Measurements from ENCODE around the gene HSPA1A.
"Not testable (repeated sequence)": the region's sequence is repeated elsewhere in the genome, so short reads cannot be mapped to it uniquely, and the experiment has no call there.

HSPA1A gene

DNA sequence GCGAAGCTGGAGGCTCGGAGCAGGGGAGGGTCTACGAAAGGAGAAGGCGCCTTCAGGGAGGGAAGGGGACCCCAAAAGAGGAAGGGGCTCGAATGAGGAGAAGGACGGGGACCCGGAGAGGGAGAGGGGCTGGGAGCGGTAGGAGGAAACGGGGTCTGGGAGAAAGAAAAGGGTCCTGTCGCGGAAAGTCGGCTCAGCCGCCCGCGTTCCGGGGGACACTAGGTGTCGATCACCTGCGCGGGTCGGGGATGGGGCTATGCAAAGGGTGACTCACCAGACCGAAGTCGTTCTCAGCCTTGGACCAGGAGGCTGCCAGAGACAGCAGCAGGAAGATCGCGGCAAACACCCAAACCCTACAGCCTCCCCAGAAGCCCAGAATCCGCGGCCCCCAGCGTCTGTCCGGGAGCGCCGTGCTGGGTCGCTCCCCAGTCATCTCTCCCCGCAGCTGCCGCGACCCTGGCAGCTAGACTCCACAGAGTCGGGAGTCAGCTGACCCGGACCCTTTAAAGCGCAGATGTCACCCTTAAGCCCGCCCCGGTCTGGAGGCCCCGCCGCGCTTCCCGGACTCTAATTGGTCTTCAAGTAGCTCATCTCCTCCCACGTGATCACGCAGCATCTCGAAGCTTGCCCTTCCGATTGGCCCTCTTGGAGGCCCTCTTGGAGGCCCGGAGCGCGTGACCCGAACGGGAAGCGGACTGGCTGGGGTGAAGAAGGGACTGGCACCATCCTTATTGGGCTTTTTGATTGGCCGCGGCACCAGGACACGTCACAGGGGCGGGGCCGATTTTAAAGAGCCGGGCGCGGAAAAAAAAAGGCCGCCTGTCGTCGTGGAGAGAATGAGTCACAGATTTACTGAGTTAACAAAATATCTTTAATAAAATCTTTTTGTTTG is 47.2 kb downstream of the HSPA1A start, which contains the start of gene NEU1:
Gene NEU1, minus strand, starts transcription at position 478 of the 892 bp plus-strand sequence. Its CDS starts 45 bp downstream, at position 433.
- peak; percentile 97 to 98 for DNase-seq (ENCODE audit: low read depth in 1 of 2, low spot score in 1 of 2)

DNA sequence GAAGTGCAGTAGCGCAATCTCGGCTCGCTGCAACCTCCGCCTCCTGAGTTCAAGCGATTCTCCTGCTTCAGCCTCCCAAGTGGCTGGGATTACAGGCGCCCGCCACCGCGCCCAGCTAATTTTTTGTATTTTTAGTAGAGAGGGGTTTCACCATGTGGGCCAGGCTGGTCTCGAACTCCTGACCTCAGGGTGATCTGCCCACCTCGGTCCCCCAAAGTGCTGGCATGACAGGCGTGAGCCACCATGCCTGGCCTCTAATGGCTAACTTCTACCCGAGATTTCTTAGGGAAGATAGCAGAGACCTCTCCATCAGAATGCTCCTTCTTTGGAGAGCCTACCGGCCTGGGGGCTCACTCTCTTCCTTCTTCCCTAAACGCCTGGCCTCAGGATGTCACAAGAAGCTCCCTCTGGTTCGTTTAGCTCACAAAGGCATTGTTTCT is 48.8 kb downstream of the HSPA1A start:
- DNase-seq (ENCODE audit: low read depth in 1 of 2, low spot score in 1 of 2): not testable (repeated sequence)

DNA sequence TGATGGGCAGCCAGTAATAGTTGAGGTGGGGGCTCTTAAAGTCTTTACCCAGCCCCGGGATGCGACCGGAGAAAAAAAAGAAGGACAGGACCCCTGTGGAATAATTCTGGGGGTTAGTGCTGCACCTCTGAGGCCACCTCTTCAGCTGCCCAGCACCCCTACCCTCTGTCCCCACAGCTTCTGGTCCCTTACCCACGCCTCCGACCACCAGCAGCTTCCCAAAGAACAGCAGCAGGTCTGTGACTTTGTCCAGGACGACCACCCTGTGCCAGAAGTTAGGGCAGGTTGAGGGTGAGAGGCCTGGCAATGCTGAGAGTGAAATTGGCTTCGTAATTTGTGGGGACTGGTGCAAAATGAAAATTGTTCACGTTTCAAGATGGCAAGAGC is 49.5 kb downstream of the HSPA1A start:
- DNase-seq (ENCODE audit: low read depth in 1 of 2, low spot score in 1 of 2): no peak

DNA sequence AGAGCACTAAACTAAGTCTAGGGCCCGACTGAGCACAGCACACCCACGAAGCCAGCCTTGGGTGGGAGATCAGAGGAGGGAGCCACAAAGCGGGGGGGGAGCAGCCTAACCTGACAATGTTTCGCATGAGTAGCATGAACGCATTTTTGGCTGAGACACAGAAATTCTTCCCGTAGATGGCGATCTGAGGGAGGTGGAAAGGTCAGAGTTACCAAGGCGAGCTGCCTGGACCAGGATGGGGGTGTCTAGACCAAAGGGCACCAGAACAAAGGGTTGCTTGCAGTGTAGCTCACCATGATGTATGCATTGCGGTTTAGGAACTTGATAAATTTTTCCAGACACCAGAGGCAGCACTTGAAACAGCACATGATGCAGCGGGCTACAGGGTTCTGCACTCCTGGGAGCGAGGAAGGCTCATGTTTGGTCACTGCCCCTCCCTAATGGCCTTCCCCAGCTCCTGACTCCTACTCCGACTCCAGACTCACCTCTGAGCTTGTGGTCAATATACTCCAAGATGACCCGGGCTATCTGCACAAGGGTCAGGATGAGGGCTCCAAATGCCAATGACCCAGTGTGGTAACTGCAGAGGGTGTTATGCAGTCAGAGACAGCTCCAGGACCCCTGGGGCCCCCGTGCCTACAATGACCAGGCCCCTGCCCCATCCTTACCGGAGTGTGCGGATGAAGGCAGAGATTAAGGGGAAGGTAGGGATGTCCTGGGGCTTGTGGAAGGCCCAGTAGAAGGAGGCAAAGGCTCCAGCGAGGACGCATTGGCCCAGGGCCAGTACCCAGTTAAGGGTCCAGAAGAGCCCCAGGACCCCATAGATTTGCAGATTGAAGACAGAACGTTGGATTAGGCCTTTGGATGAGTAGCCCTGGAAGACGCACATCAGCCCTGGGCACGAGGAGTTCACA is 50.1 kb downstream of the HSPA1A start:
- DNase-seq (ENCODE audit: low read depth in 1 of 2, low spot score in 1 of 2): no peak
